Fibroblast of mammary gland (primary cell): ENCODE measurements around the gene KRT6A.

Source experiments
- DNase-seq: peaks from one replicate; pipeline ENCODE4 v3.0.0-alpha.2; 2010; ENCODE audit warnings: low read depth
- H3K4me3 ChIP-seq: 2 replicates; pipeline ENCODE4 v1.5.1; 2011; ENCODE audit warnings: low read depth, mild to moderate bottlenecking, low read length, moderate library complexity; ENCODE audit not compliant: control insufficient read depth
- TF ChIP-seq, protein P1 (sequence below): conservative IDR thresholded peaks from 2 replicates; pipeline ENCODE4 v1.5.1; 2011; ENCODE audit warnings: low read depth, low read length, inconsistent platforms; ENCODE audit not compliant: control insufficient read depth, insufficient read depth

KRT6A gene

DNA sequence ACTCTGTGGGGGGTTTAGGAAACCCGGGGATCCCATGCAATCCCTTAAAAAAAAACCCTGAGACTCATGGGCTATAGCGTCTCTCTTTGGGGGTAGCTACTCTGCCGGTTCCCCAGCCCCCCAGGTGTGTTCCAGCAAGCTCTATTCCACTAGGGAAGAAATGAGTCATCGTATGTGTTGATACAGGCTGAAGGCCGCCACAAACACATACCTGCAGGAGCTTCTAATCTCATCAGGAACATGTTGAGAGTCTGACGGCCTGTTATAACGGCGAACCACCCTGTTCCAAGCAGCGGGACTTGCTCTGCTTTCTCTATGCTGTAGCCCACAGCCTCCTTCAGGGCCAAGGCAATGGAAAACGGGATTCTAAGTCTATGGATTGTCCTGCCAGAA lies 28.1 kb upstream of the KRT6A start:
- TF ChIP-seq, protein P1, sequence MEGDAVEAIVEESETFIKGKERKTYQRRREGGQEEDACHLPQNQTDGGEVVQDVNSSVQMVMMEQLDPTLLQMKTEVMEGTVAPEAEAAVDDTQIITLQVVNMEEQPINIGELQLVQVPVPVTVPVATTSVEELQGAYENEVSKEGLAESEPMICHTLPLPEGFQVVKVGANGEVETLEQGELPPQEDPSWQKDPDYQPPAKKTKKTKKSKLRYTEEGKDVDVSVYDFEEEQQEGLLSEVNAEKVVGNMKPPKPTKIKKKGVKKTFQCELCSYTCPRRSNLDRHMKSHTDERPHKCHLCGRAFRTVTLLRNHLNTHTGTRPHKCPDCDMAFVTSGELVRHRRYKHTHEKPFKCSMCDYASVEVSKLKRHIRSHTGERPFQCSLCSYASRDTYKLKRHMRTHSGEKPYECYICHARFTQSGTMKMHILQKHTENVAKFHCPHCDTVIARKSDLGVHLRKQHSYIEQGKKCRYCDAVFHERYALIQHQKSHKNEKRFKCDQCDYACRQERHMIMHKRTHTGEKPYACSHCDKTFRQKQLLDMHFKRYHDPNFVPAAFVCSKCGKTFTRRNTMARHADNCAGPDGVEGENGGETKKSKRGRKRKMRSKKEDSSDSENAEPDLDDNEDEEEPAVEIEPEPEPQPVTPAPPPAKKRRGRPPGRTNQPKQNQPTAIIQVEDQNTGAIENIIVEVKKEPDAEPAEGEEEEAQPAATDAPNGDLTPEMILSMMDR: no peak
- no peak for DNase-seq
- no peak overlapping the region for H3K4me3 ChIP-seq

DNA sequence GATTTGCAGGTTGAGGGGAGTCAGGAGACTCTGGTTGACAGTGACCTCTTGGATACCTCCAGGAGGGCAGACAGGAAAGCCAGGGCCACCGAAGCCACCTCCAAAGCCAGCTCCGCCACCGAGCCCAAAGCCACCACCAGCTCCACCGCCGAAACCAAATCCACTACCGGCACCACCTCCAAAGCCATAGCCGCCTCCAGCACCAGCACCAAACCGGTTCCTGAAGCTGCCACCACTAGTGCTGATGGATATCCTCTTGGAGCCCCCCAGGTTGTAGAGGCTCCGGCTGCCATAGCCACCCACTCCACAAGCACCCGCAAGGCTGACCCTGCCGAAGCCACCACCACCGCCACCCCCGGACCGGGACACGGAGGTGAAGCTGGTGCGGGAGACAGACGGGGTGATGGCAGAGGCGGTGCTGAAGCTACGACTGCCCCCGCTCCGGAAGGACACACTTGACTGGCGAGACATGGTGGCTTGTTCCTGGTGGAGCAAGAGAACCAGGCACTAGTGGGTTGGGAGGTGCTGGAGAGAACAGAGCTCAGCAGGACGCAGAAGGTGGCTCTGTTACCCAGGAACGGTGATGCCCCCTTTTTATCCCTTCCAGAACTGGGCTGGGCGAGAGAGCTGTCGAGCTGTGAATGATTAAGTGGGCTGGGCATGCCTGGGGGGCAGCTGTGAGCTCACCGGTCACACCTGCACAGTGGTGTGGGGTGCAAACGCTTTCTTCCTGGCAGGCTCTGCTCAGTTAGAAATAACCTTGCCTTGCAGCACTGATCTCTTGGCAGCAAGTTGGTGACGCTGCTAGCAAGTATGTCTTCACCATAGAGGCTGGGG lies 27.0 kb upstream of the KRT6A start, which contains the start of gene KRT5:
TSS of gene KRT5 (minus strand) at position 569 of the 837 bp plus-strand sequence. CDS start at position 471, 98 bp downstream.
- no peak within 1 kb of the TSS for H3K4me3 ChIP-seq
- DNase-seq: no peak
- TF ChIP-seq, protein P1: no peak

DNA sequence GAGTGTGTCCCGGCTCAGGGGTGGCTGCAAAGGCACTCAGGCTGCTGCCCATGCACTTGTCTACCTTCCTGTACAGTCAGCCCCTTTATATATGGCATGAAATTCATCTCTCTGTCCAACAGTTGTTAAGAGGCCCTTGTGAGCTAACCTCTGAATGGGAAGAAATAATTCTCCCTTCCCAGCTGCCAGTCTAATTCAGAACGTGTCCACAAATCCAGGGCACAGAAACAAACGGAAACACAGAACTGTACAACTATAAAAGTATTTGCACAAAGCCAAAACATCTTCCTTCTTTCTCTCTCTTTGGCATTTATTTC lies 26.3 kb upstream of the KRT6A start:
- H3K4me3 ChIP-seq: no peak overlapping the region
- TF ChIP-seq, protein P1: no peak
- DNase-seq: no peak

DNA sequence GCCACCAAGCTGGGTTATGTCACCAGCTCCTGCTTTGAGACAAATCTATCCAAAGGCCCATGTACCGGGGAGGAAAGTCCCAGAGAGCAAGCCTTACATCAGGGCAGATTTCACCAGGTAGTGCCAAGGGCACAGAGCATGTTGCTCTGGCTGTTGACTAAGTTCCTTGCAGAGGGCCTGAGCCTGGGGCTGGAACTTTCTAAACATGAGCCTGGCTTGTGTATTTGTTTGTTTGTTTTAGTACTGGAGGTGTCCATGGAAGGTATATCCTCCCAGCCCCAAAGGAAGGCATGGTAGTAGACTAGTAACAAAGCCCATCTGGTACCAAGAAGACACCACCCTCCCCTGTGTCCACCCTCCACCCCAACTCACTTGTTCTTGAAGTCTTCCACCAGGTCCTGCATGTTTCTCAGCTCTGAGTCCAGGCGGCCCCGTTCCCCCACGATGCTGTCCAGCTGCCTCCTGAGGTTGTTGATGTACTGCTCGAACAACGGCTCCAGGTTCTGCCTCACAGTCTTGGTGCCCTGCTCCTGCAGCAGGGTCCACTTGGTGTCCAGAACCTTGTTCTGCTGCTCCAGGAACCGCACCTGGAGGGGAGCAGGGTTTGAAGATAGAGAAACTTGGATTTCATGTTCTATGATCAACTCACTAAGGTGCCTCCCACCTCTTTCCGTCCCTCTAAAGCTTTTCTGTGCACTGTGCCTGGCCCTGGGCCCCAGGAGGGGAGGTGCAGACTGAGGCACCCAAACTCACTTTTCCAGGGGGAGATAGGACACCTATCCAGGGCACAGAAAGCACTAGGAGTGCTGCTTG lies 25.7 kb upstream of the KRT6A start:
- no peak for DNase-seq
- H3K4me3 ChIP-seq: no peak overlapping the region
- TF ChIP-seq, protein P1: no peak

DNA sequence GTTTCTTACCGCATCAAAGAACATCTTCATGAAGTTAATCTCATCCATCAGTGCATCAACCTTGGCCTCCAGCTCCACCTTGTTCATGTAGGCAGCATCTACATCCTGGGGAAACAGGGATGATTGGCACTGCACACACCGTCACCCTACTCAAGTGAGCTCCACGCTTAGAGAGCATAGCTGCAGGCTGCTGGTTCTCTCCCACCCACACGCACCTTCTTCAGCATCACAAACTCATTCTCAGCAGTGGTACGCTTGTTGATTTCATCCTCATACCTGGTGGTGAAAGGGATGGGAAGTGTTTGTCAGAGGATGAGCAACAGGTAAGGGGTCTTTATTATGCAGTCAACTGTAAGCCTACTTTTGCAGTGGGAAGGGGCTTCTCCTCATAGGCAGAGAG lies 24.8 kb upstream of the KRT6A start:
- TF ChIP-seq, protein P1: no peak
- DNase-seq: no peak
- no peak overlapping the region for H3K4me3 ChIP-seq

DNA sequence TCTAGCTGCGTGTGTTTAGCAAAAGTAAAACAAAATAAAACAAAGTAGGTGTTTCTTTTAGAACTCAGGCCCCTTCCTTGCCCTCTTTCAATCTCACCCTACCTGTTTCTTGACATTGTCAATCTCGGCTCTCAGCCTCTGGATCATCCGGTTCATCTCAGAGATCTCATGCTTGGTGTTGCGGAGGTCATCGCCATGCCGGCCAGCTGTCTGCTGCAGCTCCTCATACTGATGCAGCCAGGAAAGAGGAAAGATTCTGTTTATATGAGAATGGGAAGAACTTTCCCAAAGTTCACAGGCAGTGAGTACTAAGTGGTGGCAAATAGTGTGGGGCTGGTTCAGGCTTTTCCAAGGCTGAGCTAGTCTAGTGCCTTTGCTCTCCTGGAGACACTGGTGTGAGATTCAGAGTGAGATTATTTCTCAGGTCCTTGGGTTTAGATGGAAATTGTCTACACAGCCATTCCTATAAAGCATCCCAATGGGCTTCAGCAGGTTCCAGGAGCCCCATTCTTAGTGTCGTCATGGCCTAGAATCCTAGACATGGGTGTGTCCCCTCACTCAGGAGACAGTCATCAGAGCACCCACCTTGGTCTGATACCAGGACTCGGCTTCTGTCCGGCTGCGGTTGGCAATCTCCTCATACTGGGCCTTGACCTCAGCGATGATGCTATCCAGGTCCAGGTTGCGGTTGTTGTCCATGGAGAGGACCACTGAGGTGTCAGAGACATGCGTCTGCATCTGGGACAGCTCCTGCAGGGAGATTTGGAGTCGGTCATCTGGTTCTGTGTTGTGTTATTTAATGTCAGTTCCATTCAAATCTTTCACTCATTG lies 24.2 kb upstream of the KRT6A start:
- TF ChIP-seq, protein P1: no peak
- no peak overlapping the region for H3K4me3 ChIP-seq
- no peak for DNase-seq
